Astrocyte (in vitro differentiated cells and primary cell): Measurements from ENCODE around the gene RAD54L.
"Not testable (repeated sequence)": the region's sequence is repeated elsewhere in the genome, so short reads cannot be mapped to it uniquely, and the experiment has no call there.

Experiments used
- CTCF ChIP-seq: IDR thresholded peaks from 2 replicates; pipeline ENCODE4 v1.5.1; 2011; ENCODE audit warnings: low read depth, mild to moderate bottlenecking, inconsistent platforms, low read length, moderate library complexity; ENCODE audit not compliant: insufficient read depth
- EZH2 ChIP-seq: IDR thresholded peaks from 2 replicates; pipeline ENCODE4 v1.6.1; 2012; ENCODE audit warnings: mild to moderate bottlenecking, low read length, inconsistent platforms; ENCODE audit not compliant: insufficient read depth

GRCh38 chr1:46325285-46326076 lies 77.9 kb downstream of the RAD54L start:
- not testable (repeated sequence) for TF ChIP-seq CTCF, EZH2
